ENCODE measurements around the gene TCF7L2. TPM values are rescaled to one million over a fixed set of nuclear protein-coding genes. Genes with fewer than 3 reads are reported as not detected.

The TCF7L2 gene
- total and polyA plus RNA-seq, 9 of the 15 experiments (the other 6 are each of a cell fraction or from before 2014, with no cell fraction given): 0.32 to 2.8 (median 0.92) TPM

DNA sequence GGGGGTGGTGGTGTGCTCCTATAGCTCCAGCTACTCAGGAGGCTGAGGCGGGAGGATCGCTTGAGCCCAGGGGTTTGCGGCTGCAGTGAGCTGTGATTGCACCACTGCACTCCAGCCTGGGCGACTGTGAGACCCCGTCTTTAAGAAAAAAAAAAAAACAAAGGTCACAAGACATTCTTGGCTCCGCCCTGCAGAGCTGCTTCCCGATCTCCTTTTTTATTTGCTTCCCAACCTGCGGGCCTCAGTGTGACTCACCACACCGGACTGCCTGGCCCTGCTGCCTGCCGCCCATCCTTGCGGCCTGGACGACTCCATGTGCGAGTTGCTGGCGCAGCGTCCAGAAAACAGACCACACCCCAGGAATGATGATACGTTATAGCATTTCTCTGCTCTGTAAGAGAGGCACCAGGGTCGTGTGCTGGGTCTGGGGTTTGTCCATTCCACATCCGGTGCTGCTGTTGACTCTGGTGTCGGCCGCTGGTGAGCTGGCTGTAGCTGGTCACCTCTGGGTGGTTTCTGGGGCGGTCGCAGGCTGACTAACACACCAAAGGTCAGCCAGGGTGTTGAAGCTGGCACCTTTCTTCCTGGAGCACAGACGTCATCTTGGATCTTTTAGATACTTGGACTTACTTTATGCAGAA, 123.6 kb downstream of the TCF7L2 start:
- intact Hi-C loops (cut with micrococcal nuclease) (no loop called here), in situ Hi-C loops (cut with MboI) (no loop called here)
- BruUV-seq (replicated peaks): no TSS peak
- Histone ChIP-seq H3K27ac (ENCODE audit: extremely low read depth, low read depth, low read length) (peak overlapping the region; percentile 46; the same call in 2 of the 3 replicates), H3K9me3 (replicated peaks; ENCODE audit: control insufficient read depth, insufficient read depth, low read depth, low read length) (no peaks in the 10 kb centered on the region), H3K9ac (ENCODE audit: insufficient read depth in 1 of 2, low read depth in 2 of 2, low read length in 2 of 2) (peak overlapping the region in 1 of 2 experiments; percentile 80; a peak in 2 of 4 replicates), H2AFZ (ENCODE audit: low read depth, low read length) (peak overlapping the region; percentile 89), H3K9me1 (ENCODE audit: control insufficient read depth, insufficient read depth, low read length) (no peaks in the 10 kb centered on the region), H3K79me2 (ENCODE audit: control insufficient read depth, insufficient read depth, low read length) (no peaks in the 10 kb centered on the region), H4K20me1 (replicated peaks; ENCODE audit: control insufficient read depth, insufficient read depth, low read length) (no peaks in the 10 kb centered on the region), H3K36me3 (ENCODE audit: control insufficient read depth, insufficient read depth, low read length) (no peaks in the 10 kb centered on the region), H3K4me1 (replicated peaks in 1 of 2; ENCODE audit: control insufficient read depth in 2 of 2, insufficient read depth in 2 of 2, low read length in 2 of 2) (peaks cover 7 to 9% of the 10 kb centered on the region in 2 experiments; a peak in 4 of 5 replicates), H3K27me3 (ENCODE audit: control insufficient read depth in 2 of 2, insufficient read depth in 2 of 2, low read length in 2 of 2) (no peaks in the 10 kb centered on the region), H3K4me2 (ENCODE audit: insufficient read depth, low read length) (peak overlapping the region; percentile 55), H3K4me3 (no peak overlapping the region)
- FAIRE-seq: peak; percentile 86
- 10% methylated on average over 21 of the region's 23 CpGs for WGBS (ENCODE audit: insufficient coverage, low coverage, missing lambda C conversion rate)
- POLR2A ChIA-PET: interaction anchor here (0.6 to 2.3 kb wide), 4 partner anchors 9 to 418 kb away, joined by 3 to 12 read pairs (median 4); no protein-coding TSS in a partner anchor
- ATAC-seq: peak; percentile 86
- peak; percentile 28 to 70 (median 34) for DNase-seq (ENCODE audit: extremely low read depth in 1 of 4, low spot score in 3 of 4)
- CTCF ChIA-PET (ENCODE audit: low intra/inter-chr PET ratio): no interaction called here
- TF ChIP-seq GTF2E2 (tag; IDR thresholded peaks at IDR 0.05): no peak
- TF ChIP-seq BRCA1 (IDR thresholded peaks at IDR 0.05): no peak
- no peak for TF ChIP-seq BRCA1 (CRISPR knock-in tag; IDR thresholded peaks at IDR 0.05)
- no peak for TF ChIP-seq PTTG1 (tag; IDR thresholded peaks at IDR 0.05; ENCODE audit: low read depth)
- TF ChIP-seq, protein P1, sequence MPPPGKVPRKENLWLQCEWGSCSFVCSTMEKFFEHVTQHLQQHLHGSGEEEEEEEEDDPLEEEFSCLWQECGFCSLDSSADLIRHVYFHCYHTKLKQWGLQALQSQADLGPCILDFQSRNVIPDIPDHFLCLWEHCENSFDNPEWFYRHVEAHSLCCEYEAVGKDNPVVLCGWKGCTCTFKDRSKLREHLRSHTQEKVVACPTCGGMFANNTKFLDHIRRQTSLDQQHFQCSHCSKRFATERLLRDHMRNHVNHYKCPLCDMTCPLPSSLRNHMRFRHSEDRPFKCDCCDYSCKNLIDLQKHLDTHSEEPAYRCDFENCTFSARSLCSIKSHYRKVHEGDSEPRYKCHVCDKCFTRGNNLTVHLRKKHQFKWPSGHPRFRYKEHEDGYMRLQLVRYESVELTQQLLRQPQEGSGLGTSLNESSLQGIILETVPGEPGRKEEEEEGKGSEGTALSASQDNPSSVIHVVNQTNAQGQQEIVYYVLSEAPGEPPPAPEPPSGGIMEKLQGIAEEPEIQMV (tag; conservative IDR thresholded peaks at IDR 0.05; ENCODE audit: low read depth): no peak
- TF ChIP-seq CTBP1 (IDR thresholded peaks at IDR 0.05; ENCODE audit: borderline replicate concordance): peak; percentile 54; the same call in 1 of the 2 replicates
- TF ChIP-seq, protein P2, sequence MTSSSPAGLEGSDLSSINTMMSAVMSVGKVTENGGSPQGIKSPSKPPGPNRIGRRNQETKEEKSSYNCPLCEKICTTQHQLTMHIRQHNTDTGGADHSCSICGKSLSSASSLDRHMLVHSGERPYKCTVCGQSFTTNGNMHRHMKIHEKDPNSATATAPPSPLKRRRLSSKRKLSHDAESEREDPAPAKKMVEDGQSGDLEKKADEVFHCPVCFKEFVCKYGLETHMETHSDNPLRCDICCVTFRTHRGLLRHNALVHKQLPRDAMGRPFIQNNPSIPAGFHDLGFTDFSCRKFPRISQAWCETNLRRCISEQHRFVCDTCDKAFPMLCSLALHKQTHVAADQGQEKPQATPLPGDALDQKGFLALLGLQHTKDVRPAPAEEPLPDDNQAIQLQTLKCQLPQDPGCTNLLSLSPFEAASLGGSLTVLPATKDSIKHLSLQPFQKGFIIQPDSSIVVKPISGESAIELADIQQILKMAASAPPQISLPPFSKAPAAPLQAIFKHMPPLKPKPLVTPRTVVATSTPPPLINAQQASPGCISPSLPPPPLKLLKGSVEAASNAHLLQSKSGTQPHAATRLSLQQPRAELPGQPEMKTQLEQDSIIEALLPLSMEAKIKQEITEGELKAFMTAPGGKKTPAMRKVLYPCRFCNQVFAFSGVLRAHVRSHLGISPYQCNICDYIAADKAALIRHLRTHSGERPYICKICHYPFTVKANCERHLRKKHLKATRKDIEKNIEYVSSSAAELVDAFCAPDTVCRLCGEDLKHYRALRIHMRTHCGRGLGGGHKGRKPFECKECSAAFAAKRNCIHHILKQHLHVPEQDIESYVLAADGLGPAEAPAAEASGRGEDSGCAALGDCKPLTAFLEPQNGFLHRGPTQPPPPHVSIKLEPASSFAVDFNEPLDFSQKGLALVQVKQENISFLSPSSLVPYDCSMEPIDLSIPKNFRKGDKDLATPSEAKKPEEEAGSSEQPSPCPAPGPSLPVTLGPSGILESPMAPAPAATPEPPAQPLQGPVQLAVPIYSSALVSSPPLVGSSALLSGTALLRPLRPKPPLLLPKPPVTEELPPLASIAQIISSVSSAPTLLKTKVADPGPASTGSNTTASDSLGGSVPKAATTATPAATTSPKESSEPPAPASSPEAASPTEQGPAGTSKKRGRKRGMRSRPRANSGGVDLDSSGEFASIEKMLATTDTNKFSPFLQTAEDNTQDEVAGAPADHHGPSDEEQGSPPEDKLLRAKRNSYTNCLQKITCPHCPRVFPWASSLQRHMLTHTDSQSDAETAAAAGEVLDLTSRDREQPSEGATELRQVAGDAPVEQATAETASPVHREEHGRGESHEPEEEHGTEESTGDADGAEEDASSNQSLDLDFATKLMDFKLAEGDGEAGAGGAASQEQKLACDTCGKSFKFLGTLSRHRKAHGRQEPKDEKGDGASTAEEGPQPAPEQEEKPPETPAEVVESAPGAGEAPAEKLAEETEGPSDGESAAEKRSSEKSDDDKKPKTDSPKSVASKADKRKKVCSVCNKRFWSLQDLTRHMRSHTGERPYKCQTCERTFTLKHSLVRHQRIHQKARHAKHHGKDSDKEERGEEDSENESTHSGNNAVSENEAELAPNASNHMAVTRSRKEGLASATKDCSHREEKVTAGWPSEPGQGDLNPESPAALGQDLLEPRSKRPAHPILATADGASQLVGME (CRISPR knock-in tag; IDR thresholded peaks at IDR 0.05): no peak
- TF ChIP-seq, protein P3, sequence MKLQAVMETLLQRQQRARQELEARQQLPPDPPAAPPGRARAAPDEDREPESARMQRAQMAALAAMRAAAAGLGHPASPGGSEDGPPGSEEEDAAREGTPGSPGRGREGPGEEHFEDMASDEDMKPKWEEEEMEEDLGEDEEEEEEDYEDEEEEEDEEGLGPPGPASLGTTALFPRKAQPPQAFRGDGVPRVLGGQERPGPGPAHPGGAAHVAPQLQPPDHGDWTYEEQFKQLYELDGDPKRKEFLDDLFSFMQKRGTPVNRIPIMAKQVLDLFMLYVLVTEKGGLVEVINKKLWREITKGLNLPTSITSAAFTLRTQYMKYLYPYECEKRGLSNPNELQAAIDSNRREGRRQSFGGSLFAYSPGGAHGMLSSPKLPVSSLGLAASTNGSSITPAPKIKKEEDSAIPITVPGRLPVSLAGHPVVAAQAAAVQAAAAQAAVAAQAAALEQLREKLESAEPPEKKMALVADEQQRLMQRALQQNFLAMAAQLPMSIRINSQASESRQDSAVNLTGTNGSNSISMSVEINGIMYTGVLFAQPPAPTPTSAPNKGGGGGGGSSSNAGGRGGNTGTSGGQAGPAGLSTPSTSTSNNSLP (IDR thresholded peaks at IDR 0.05; ENCODE audit: borderline replicate concordance, low read depth, low read length): no peak
- TF ChIP-seq, protein P4, sequence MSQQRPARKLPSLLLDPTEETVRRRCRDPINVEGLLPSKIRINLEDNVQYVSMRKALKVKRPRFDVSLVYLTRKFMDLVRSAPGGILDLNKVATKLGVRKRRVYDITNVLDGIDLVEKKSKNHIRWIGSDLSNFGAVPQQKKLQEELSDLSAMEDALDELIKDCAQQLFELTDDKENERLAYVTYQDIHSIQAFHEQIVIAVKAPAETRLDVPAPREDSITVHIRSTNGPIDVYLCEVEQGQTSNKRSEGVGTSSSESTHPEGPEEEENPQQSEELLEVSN (IDR thresholded peaks at IDR 0.05; ENCODE audit: borderline replicate concordance in 1 of 2, extremely low read depth in 1 of 2, insufficient read depth in 1 of 2, insufficient read length in 1 of 2, low read depth in 1 of 2, low read length in 1 of 2, poor library complexity in 1 of 2, severe bottlenecking in 1 of 2): peak in 1 of 2 experiments; percentile 42
- TF ChIP-seq ZNF197 (CRISPR knock-in tag; IDR thresholded peaks at IDR 0.05; ENCODE audit: low read depth): no peak
